ENCODE data around the gene STX3. TPM values are rescaled to one million over a fixed set of nuclear protein-coding genes. Genes with fewer than 3 reads are reported as not detected.
"Not testable (repeated sequence)": the region's sequence is repeated elsewhere in the genome, so short reads cannot be mapped to it uniquely, and the experiment has no call there.

STX3 gene
- total RNA-seq, 1 donor from 2014 or later, result 22.1 TPM

DNA sequence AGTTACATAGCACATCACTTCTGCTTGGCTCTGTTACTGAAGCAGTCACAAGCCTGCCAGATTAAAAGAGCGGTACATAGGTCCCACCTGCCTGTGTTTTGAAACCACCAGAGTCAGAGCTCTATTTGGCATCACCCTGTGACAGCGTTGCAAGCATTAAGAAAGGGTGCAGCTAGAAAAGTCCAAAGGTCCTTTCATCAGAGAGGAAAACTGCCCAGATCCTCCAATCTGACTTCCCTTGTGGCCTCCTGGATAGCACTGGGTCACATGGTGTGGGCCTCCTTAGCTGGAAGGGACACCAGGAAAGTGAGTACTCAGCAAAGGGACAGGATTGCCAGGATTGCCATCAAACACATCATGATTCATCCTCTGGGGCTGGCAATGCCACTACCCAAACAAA lies 22.9 kb downstream of the STX3 start:
- TF ChIP-seq, protein P1, sequence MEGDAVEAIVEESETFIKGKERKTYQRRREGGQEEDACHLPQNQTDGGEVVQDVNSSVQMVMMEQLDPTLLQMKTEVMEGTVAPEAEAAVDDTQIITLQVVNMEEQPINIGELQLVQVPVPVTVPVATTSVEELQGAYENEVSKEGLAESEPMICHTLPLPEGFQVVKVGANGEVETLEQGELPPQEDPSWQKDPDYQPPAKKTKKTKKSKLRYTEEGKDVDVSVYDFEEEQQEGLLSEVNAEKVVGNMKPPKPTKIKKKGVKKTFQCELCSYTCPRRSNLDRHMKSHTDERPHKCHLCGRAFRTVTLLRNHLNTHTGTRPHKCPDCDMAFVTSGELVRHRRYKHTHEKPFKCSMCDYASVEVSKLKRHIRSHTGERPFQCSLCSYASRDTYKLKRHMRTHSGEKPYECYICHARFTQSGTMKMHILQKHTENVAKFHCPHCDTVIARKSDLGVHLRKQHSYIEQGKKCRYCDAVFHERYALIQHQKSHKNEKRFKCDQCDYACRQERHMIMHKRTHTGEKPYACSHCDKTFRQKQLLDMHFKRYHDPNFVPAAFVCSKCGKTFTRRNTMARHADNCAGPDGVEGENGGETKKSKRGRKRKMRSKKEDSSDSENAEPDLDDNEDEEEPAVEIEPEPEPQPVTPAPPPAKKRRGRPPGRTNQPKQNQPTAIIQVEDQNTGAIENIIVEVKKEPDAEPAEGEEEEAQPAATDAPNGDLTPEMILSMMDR (IDR thresholded peaks at IDR 0.05), result no peak
- Mint-ChIP-seq H3K4me3 (ENCODE audit: unreplicated experiment) (no peak overlapping the region), H3K36me3 (ENCODE audit: low read depth) (peaks cover 18% of the 10 kb centered on the region), H3K4me1 (ENCODE audit: low read depth) (peaks cover 21% of the 10 kb centered on the region), H3K9me3 (ENCODE audit: low read depth) (no peaks in the 10 kb centered on the region), H3K27me3 (ENCODE audit: low read depth) (no peaks in the 10 kb centered on the region), H3K27ac (ENCODE audit: unreplicated experiment) (peak overlapping the region; percentile 69)
- no peak for DNase-seq (ENCODE audit: low spot score)

DNA sequence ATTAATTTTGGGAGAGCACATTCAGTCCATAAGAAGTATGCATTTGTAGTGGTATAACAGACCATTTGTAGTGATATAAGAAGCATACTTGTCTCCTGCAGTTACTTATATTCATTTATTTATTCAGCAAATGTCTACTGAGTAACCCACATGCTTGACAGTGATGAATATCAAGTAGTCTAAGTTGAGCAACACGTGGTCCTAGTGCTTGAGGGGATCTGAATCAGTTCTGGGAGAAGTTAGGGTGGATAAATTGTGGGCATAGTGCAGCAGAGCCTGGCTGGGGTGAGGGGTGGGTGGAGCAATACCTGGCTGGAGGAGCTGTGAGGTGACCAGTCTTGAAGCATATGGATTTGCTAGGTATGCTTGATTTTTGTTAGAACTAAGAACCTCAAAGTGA lies 24.3 kb downstream of the STX3 start:
- TF ChIP-seq, protein P1 (IDR thresholded peaks at IDR 0.05), result no peak
- H3K9me3 Mint-ChIP-seq (ENCODE audit: low read depth), result no peaks in the 10 kb centered on the region
- H3K36me3 Mint-ChIP-seq (ENCODE audit: low read depth), result peaks cover 14% of the 10 kb centered on the region
- no peaks in the 10 kb centered on the region for H3K27me3 Mint-ChIP-seq (ENCODE audit: low read depth)
- peaks cover 21% of the 10 kb centered on the region for H3K4me1 Mint-ChIP-seq (ENCODE audit: low read depth)
- H3K27ac Mint-ChIP-seq (ENCODE audit: unreplicated experiment), result no peak overlapping the region
- no peak for DNase-seq (ENCODE audit: low spot score)
- H3K4me3 Mint-ChIP-seq (ENCODE audit: unreplicated experiment), result no peak overlapping the region

DNA sequence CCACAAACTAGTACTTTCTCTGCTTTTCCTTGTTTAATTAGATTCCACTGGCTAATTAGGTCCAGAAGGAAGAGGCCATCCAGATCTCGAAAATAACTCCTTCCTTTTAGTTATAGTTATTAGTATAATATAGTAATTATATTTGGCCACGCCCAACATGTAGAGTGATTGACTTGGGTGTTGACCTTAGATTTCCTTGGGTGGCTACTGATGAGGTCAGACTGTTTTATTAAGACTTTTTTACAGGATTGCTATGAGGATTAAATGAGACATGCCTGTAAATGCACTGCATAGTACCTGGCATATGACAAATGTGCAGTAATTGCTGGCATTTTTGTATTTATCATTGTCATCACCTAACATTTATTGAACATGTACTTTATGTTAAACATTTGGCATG lies 26.9 kb downstream of the STX3 start:
- Mint-ChIP-seq H3K36me3 (ENCODE audit: low read depth) (peaks cover 5% of the 10 kb centered on the region), H3K9me3 (ENCODE audit: low read depth) (no peaks in the 10 kb centered on the region), H3K4me3 (ENCODE audit: unreplicated experiment) (no peak overlapping the region), H3K27ac (ENCODE audit: unreplicated experiment) (no peak overlapping the region), H3K4me1 (ENCODE audit: low read depth) (peaks cover 23% of the 10 kb centered on the region), H3K27me3 (ENCODE audit: low read depth) (no peaks in the 10 kb centered on the region)
- TF ChIP-seq, protein P1 (IDR thresholded peaks at IDR 0.05), result no peak
- no peak for DNase-seq (ENCODE audit: low spot score)

DNA sequence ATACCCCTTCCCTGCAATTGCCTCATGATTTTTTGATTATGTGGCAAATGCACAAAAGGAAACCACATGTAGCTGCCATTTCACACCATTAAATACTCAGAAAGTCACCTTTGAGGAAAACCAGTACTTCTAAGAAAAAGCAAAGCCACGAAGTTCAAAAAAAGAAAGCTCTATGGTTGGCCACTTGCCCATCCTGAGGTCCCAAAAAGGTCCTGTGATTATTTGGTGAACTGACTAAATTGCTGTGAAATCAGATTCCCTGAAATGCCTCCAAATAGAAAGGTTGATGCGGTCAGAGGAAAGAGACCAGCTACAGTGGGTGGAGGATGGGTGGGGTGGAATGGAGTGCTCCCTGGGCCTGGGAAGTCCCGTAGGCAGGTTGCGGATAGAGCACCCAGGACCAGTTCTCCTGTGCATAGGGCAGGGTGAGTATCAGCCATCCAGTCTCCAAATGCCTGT lies 28.5 kb downstream of the STX3 start:
- Mint-ChIP-seq H3K4me1 (ENCODE audit: low read depth) (peaks cover 30% of the 10 kb centered on the region), H3K36me3 (ENCODE audit: low read depth) (peaks cover 6% of the 10 kb centered on the region)

DNA sequence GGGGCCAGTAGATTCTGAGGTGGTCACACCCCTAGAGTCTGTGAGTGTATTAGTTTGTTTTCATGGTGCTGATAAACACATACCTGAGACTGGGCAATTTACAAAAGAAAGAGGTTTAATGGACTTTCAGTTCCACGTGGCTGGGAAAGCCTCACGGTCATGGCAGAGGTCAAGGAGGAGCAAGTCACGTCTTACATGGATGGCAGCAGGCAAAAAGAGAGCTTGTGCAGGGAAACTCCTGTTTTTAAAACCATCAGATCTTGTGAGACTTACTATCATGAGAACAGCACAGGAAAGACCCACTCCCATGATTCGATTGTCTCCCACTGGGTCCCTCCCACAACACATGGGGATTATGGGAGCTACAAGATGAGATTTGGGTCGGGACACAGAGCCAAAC lies 29.3 kb downstream of the STX3 start:
- H3K9me3 Mint-ChIP-seq (ENCODE audit: low read depth); H3K4me3 Mint-ChIP-seq (ENCODE audit: unreplicated experiment); H3K27ac Mint-ChIP-seq (ENCODE audit: unreplicated experiment); DNase-seq (ENCODE audit: low spot score); H3K27me3 Mint-ChIP-seq (ENCODE audit: low read depth): not testable (repeated sequence)
- Mint-ChIP-seq H3K4me1 (ENCODE audit: low read depth) (peaks cover 34% of the 10 kb centered on the region), H3K36me3 (ENCODE audit: low read depth) (peaks cover 12% of the 10 kb centered on the region)

More for the DNA sequence above, 28.5 kb downstream of the STX3 start:
- TF ChIP-seq, protein P1 (IDR thresholded peaks at IDR 0.05), result no peak
- no peak overlapping the region for H3K27ac Mint-ChIP-seq (ENCODE audit: unreplicated experiment)
- DNase-seq (ENCODE audit: low spot score), result no peak
- H3K9me3 Mint-ChIP-seq (ENCODE audit: low read depth), result no peaks in the 10 kb centered on the region
- no peak overlapping the region for H3K4me3 Mint-ChIP-seq (ENCODE audit: unreplicated experiment)
- no peaks in the 10 kb centered on the region for H3K27me3 Mint-ChIP-seq (ENCODE audit: low read depth)

DNA sequence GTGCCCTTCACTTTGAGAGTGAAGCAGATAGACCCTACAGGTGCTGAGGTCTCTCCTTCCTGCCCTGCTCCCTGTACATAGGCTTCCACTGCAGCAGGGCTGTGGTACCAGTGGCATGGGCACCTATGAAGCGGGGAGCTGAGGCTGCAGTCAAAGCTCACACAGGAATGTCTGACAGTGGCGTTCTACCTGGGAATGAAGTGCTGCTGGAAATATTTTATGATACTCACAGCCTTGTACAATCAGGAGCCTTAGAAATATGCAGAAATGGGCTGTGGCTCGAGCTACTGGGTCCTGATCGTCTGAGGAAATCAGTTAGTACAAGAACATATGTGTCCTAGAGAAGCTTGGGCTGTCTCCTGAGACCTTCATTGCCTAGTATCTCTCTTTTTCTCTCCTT lies 30.6 kb downstream of the STX3 start:
- TF ChIP-seq, protein P1 (IDR thresholded peaks at IDR 0.05), result no peak
- Mint-ChIP-seq H3K36me3 (ENCODE audit: low read depth) (peaks cover 13% of the 10 kb centered on the region), H3K4me1 (ENCODE audit: low read depth) (peaks cover 34% of the 10 kb centered on the region), H3K4me3 (ENCODE audit: unreplicated experiment) (no peak overlapping the region), H3K27ac (ENCODE audit: unreplicated experiment) (no peak overlapping the region), H3K9me3 (ENCODE audit: low read depth) (no peaks in the 10 kb centered on the region), H3K27me3 (ENCODE audit: low read depth) (no peaks in the 10 kb centered on the region)
- no peak for DNase-seq (ENCODE audit: low spot score)
